ENCODE measurements around the gene TRANK1. TPM values are rescaled to one million over a fixed set of nuclear protein-coding genes. Genes with fewer than 3 reads are reported as not detected.

TRANK1 gene
- total RNA-seq, 1 experiment from 2014 or later = 10.5 TPM

DNA sequence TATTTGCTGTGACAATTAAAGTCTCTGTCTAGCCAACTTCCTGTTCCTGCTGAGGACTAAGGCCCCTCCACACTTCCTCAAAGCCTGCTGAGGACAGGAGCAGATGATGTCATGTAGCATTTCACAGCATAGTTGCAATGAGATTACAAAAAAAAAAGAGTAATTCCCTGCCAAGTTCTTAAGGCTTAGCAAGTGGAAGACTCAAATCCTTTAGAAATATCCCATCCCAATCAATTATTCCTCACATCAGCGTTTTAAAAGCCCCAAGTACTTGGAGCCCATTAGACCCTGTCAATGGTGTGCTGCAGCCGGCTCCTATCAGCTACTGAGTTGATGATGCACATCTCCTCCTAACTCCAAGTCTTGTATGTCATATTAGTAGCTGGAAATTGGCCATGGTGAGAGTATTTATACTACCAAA, 51.7 kb downstream of the TRANK1 start (continued):
- no peak for TF ChIP-seq GTF2I (CRISPR knock-in tag; conservative IDR thresholded peaks at IDR 0.05)
- no peak for TF ChIP-seq MYBL2 (CRISPR knock-in tag; IDR thresholded peaks at IDR 0.05)
- no peak for TF ChIP-seq RORB (CRISPR knock-in tag; IDR thresholded peaks at IDR 0.05)
- TF ChIP-seq, protein P1, sequence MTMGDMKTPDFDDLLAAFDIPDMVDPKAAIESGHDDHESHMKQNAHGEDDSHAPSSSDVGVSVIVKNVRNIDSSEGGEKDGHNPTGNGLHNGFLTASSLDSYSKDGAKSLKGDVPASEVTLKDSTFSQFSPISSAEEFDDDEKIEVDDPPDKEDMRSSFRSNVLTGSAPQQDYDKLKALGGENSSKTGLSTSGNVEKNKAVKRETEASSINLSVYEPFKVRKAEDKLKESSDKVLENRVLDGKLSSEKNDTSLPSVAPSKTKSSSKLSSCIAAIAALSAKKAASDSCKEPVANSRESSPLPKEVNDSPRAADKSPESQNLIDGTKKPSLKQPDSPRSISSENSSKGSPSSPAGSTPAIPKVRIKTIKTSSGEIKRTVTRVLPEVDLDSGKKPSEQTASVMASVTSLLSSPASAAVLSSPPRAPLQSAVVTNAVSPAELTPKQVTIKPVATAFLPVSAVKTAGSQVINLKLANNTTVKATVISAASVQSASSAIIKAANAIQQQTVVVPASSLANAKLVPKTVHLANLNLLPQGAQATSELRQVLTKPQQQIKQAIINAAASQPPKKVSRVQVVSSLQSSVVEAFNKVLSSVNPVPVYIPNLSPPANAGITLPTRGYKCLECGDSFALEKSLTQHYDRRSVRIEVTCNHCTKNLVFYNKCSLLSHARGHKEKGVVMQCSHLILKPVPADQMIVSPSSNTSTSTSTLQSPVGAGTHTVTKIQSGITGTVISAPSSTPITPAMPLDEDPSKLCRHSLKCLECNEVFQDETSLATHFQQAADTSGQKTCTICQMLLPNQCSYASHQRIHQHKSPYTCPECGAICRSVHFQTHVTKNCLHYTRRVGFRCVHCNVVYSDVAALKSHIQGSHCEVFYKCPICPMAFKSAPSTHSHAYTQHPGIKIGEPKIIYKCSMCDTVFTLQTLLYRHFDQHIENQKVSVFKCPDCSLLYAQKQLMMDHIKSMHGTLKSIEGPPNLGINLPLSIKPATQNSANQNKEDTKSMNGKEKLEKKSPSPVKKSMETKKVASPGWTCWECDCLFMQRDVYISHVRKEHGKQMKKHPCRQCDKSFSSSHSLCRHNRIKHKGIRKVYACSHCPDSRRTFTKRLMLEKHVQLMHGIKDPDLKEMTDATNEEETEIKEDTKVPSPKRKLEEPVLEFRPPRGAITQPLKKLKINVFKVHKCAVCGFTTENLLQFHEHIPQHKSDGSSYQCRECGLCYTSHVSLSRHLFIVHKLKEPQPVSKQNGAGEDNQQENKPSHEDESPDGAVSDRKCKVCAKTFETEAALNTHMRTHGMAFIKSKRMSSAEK (CRISPR knock-in tag; IDR thresholded peaks at IDR 0.05; ENCODE audit: borderline replicate concordance) = no peak
- TF ChIP-seq NFE2L1 (CRISPR knock-in tag; IDR thresholded peaks at IDR 0.05) = no peak
- TF ChIP-seq, protein P2, sequence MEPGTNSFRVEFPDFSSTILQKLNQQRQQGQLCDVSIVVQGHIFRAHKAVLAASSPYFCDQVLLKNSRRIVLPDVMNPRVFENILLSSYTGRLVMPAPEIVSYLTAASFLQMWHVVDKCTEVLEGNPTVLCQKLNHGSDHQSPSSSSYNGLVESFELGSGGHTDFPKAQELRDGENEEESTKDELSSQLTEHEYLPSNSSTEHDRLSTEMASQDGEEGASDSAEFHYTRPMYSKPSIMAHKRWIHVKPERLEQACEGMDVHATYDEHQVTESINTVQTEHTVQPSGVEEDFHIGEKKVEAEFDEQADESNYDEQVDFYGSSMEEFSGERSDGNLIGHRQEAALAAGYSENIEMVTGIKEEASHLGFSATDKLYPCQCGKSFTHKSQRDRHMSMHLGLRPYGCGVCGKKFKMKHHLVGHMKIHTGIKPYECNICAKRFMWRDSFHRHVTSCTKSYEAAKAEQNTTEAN (CRISPR knock-in tag; IDR thresholded peaks at IDR 0.05) = no peak

DNA sequence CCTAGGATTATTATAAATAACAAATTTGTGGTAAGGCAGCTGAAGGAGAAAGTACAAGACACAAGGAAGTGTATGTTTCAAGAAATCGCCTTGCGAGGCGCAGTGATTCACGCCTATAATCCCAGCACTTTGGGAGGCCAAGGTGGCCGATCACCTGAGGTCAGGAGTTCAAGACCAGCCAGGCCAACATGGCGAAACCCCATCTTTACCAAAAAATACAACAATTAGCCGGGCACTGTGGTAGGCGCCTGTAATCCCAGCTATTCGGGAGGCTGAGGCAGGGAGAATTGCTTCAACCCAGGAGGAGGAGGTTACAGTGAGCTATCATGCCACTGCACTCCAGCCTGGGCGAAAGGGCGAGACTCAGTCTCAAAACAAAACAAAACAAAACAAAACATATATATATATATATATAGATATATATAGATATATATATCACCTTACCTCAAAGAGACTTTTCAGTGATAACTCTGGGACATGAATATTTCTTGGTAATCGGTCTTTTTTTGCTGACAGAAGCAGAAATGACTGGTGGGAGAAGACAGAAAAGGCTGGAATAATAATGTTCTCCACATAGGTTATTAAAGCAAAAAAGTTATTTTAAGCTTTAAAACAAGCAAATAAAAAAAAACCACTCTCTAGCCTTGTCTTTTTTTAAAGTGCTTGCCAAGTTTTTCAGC, 52.3 kb downstream of the TRANK1 start:
- TF ChIP-seq NFE2L1 (CRISPR knock-in tag; IDR thresholded peaks at IDR 0.05) (no peak), RELA (CRISPR knock-in tag; IDR thresholded peaks at IDR 0.05; ENCODE audit: borderline replicate concordance) (no peak), JAZF1 (CRISPR knock-in tag; IDR thresholded peaks at IDR 0.05) (no peak), NR1H2 (CRISPR knock-in tag; IDR thresholded peaks at IDR 0.05) (no peak), GTF2I (CRISPR knock-in tag; conservative IDR thresholded peaks at IDR 0.05) (no peak), NFATC4 (CRISPR knock-in tag; IDR thresholded peaks at IDR 0.05) (no peak)
- TF ChIP-seq, protein P3, sequence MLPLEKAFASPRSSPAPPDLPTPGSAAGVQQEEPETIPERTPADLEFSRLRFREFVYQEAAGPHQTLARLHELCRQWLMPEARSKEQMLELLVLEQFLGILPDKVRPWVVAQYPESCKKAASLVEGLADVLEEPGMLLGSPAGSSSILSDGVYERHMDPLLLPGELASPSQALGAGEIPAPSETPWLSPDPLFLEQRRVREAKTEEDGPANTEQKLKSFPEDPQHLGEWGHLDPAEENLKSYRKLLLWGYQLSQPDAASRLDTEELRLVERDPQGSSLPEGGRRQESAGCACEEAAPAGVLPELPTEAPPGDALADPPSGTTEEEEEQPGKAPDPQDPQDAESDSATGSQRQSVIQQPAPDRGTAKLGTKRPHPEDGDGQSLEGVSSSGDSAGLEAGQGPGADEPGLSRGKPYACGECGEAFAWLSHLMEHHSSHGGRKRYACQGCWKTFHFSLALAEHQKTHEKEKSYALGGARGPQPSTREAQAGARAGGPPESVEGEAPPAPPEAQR (CRISPR knock-in tag; IDR thresholded peaks at IDR 0.05) = no peak
- TF ChIP-seq, protein P4, sequence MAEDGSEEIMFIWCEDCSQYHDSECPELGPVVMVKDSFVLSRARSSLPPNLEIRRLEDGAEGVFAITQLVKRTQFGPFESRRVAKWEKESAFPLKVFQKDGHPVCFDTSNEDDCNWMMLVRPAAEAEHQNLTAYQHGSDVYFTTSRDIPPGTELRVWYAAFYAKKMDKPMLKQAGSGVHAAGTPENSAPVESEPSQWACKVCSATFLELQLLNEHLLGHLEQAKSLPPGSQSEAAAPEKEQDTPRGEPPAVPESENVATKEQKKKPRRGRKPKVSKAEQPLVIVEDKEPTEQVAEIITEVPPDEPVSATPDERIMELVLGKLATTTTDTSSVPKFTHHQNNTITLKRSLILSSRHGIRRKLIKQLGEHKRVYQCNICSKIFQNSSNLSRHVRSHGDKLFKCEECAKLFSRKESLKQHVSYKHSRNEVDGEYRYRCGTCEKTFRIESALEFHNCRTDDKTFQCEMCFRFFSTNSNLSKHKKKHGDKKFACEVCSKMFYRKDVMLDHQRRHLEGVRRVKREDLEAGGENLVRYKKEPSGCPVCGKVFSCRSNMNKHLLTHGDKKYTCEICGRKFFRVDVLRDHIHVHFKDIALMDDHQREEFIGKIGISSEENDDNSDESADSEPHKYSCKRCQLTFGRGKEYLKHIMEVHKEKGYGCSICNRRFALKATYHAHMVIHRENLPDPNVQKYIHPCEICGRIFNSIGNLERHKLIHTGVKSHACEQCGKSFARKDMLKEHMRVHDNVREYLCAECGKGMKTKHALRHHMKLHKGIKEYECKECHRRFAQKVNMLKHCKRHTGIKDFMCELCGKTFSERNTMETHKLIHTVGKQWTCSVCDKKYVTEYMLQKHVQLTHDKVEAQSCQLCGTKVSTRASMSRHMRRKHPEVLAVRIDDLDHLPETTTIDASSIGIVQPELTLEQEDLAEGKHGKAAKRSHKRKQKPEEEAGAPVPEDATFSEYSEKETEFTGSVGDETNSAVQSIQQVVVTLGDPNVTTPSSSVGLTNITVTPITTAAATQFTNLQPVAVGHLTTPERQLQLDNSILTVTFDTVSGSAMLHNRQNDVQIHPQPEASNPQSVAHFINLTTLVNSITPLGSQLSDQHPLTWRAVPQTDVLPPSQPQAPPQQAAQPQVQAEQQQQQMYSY (CRISPR knock-in tag; IDR thresholded peaks at IDR 0.05) = no peak
- TF ChIP-seq, protein P5, sequence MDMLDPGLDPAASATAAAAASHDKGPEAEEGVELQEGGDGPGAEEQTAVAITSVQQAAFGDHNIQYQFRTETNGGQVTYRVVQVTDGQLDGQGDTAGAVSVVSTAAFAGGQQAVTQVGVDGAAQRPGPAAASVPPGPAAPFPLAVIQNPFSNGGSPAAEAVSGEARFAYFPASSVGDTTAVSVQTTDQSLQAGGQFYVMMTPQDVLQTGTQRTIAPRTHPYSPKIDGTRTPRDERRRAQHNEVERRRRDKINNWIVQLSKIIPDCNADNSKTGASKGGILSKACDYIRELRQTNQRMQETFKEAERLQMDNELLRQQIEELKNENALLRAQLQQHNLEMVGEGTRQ (CRISPR knock-in tag; IDR thresholded peaks at IDR 0.05) = no peak
- TF ChIP-seq, protein P6, sequence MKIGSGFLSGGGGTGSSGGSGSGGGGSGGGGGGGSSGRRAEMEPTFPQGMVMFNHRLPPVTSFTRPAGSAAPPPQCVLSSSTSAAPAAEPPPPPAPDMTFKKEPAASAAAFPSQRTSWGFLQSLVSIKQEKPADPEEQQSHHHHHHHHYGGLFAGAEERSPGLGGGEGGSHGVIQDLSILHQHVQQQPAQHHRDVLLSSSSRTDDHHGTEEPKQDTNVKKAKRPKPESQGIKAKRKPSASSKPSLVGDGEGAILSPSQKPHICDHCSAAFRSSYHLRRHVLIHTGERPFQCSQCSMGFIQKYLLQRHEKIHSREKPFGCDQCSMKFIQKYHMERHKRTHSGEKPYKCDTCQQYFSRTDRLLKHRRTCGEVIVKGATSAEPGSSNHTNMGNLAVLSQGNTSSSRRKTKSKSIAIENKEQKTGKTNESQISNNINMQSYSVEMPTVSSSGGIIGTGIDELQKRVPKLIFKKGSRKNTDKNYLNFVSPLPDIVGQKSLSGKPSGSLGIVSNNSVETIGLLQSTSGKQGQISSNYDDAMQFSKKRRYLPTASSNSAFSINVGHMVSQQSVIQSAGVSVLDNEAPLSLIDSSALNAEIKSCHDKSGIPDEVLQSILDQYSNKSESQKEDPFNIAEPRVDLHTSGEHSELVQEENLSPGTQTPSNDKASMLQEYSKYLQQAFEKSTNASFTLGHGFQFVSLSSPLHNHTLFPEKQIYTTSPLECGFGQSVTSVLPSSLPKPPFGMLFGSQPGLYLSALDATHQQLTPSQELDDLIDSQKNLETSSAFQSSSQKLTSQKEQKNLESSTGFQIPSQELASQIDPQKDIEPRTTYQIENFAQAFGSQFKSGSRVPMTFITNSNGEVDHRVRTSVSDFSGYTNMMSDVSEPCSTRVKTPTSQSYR (CRISPR knock-in tag; IDR thresholded peaks at IDR 0.05) = no peak
- ATAC-seq (no peak), DNase-seq (ENCODE audit: low spot score) (no peak)
- H3K9me3 Mint-ChIP-seq = no peaks in the 10 kb centered on the region
- CTCF ChIA-PET = interaction anchor here (0.8 to 2.2 kb wide), 6 partner anchors 9 to 100 kb away, joined by 3 to 12 read pairs (median 4); no protein-coding TSS in a partner anchor
- no peak overlapping the region for H3K27ac Mint-ChIP-seq
- H3K27me3 Mint-ChIP-seq (ENCODE audit: low read depth) = no peaks in the 10 kb centered on the region
- H3K4me3 Mint-ChIP-seq = no peak overlapping the region
- POLR2A ChIA-PET = no interaction called here
- H3K36me3 Mint-ChIP-seq = peaks cover 5% of the 10 kb centered on the region; the same call in 1 of the 2 replicates
- peaks cover 29% of the 10 kb centered on the region for H3K4me1 Mint-ChIP-seq

Data from WTC11 (cell line).